A549 (cell line): Measurements from ENCODE around the gene TMEM37.

Experiments used
- CHD4 ChIP-seq: fragments of 200-600 bp; sonication (generic); IDR thresholded peaks from 2 replicates; pipeline ENCODE4 v1.6.1; 2016; ENCODE audit warnings: antibody characterized with exemption, mild to moderate bottlenecking, borderline replicate concordance
- KDM5A ChIP-seq: fragments of 200-600 bp; sonication (generic); IDR thresholded peaks from 2 replicates; pipeline ENCODE4 v1.6.1; 2016; ENCODE audit warnings: antibody characterized with exemption, mild to moderate bottlenecking
- MAFK ChIP-seq: fragments of 450-650 bp; IDR thresholded peaks from 2 replicates; pipeline ENCODE4 v1.6.1; 2014; ENCODE audit not compliant: partially characterized antibody
- MYC ChIP-seq: IDR thresholded peaks from 2 replicates; pipeline ENCODE4 v1.6.1; 2012; ENCODE audit warnings: mild to moderate bottlenecking, inconsistent platforms, low read length, improper control_type of control experiment, borderline replicate concordance
- POLR2A ChIP-seq: IDR thresholded peaks from 2 replicates; pipeline ENCODE4 v1.6.1; 2012; ENCODE audit warnings: mild to moderate bottlenecking, low read length
- RAD21 ChIP-seq, 2 experiments: fragments of >200 bp in 1 of 2; sonication (Bioruptor Twin) in 1 of 2; formaldehyde crosslinking in 1 of 2; IDR thresholded peaks in 1 of 2; conservative IDR thresholded peaks in 1 of 2; 2 replicates in 1 of 2; 3 replicates in 1 of 2; pipeline ENCODE4 v1.6.1; 2012 to 2018; ENCODE audit warnings: inconsistent platforms in 1 of 2
- SMC3 ChIP-seq: fragments of >200 bp; sonication (Bioruptor Twin); formaldehyde crosslinking; IDR thresholded peaks from 3 replicates; pipeline ENCODE4 v1.6.1; 2018; ENCODE audit warnings: inconsistent platforms
- TF ChIP-seq, protein P1 (sequence below): IDR thresholded peaks from 2 replicates; pipeline ENCODE4 v1.6.1; 2012
- TF ChIP-seq, protein P2 (sequence below): fragments of >200 bp; sonication (Bioruptor Twin); formaldehyde crosslinking; IDR thresholded peaks from 3 replicates; pipeline ENCODE4 v1.5.1; 2016

DNA sequence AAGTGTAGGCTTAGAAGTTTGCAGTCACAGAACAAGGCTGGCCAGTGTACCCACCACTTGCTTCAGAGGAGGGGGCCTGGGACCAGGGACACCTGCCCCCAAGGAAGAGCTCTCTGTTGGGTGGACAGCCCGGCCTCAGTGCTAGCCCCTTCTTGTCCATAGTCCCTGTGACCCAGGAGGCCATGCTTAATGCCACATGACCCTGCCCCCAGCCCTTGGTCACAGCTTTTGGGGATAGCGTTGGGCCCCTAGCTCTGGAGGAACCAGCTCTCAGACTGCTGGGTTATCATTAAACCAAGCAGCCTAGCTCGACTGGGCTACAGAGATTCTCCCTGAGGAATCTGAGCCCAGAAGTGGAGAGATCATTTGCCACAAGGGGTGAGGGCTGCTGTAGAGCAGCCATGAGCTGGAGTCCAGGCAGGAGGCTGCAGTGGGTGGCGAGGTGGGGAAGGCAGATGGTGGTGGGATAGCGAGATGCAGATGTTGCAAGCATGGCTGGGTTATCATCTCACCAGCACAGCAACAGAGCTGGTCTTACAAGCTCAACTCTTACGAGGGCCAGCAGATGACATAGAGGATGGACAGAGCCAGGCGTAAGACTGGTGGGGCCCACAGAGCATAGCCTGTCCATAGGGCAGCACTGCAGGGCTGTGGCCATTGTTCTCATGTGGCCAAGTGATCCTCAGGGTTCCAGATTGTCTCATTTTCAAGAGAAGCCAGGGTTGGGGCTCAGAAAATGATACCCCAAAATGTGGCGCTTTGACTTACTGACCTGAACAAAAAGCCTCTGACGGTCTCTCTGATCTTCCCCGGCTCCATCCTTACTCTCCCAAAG, 7.2 kb upstream of the TMEM37 start:
- TF ChIP-seq, protein P1, sequence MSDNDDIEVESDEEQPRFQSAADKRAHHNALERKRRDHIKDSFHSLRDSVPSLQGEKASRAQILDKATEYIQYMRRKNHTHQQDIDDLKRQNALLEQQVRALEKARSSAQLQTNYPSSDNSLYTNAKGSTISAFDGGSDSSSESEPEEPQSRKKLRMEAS = no peak
- TF ChIP-seq MAFK (no peak), POLR2A (no peak), CHD4 (no peak), SMC3 (no peak), RAD21 (conservative IDR thresholded peaks at IDR 0.05 in 1 of 2, IDR thresholded peaks at IDR 0.05 in 1 of 2) (no peak), MYC (no peak), KDM5A (no peak)
- TF ChIP-seq, protein P2, sequence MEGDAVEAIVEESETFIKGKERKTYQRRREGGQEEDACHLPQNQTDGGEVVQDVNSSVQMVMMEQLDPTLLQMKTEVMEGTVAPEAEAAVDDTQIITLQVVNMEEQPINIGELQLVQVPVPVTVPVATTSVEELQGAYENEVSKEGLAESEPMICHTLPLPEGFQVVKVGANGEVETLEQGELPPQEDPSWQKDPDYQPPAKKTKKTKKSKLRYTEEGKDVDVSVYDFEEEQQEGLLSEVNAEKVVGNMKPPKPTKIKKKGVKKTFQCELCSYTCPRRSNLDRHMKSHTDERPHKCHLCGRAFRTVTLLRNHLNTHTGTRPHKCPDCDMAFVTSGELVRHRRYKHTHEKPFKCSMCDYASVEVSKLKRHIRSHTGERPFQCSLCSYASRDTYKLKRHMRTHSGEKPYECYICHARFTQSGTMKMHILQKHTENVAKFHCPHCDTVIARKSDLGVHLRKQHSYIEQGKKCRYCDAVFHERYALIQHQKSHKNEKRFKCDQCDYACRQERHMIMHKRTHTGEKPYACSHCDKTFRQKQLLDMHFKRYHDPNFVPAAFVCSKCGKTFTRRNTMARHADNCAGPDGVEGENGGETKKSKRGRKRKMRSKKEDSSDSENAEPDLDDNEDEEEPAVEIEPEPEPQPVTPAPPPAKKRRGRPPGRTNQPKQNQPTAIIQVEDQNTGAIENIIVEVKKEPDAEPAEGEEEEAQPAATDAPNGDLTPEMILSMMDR = no peak
